ENCODE data around the gene KCNN4.
"Not testable (repeated sequence)": the region's sequence is repeated elsewhere in the genome, so short reads cannot be mapped to it uniquely, and the experiment has no call there.

The KCNN4 gene

GRCh38 chr19:43809762-43810696 lies 29.3 kb upstream of the KCNN4 start:
- DNase-seq (ENCODE audit: low read depth, low spot score), result peak; percentile 17
- ChIA-PET POLR2A (no interaction called here), CTCF (interaction anchor here (0.6 to 4.3 kb wide), 38 partner anchors 8 to 378 kb away, joined by 3 to 51 read pairs (median 4); partner anchors contain the start of genes IRGQ, SMG9, ZNF575 and ZNF576)
- H3K4me3 ChIP-seq (ENCODE audit: low read depth, low read length), result no peak overlapping the region
- TF ChIP-seq CTCF (IDR thresholded peaks at IDR 0.05; ENCODE audit: insufficient read depth, low read length, missing control alignments), result peak; percentile 52

DNA sequence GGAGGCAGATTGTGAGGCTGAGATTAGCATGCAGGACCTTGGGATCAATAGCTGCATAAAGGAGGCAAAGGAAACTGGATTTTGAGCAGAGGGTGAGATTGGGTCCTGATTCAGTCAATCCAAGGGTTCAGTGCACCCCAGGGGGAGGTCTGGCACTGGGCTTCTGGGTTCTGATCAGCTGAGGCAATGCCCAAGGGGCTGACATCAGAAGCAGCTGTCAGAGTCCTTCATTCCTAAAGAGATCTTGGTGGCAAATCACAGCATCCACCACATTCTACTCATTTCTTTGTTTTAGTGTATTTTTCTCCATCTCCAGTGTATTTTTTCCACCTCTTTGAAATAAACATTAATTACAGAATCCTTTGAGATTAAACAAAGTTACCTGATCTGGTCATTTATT lies 26.9 kb upstream of the KCNN4 start:
- POLR2A ChIA-PET, result no interaction called here
- DNase-seq (ENCODE audit: low read depth, low spot score), result no peak
- no peak overlapping the region for H3K4me3 ChIP-seq (ENCODE audit: low read depth, low read length)
- TF ChIP-seq CTCF (IDR thresholded peaks at IDR 0.05; ENCODE audit: insufficient read depth, low read length, missing control alignments), result no peak
- CTCF ChIA-PET, result interaction anchor here (1.4 kb wide), 1 partner anchor 11 kb away, joined by 3 read pairs; no protein-coding TSS in a partner anchor

GRCh38 chr19:43806848-43807247 lies 26.1 kb upstream of the KCNN4 start:
- H3K4me3 ChIP-seq (ENCODE audit: low read depth, low read length), result no peak overlapping the region
- TF ChIP-seq CTCF (IDR thresholded peaks at IDR 0.05; ENCODE audit: insufficient read depth, low read length, missing control alignments), result no peak
- DNase-seq (ENCODE audit: low read depth, low spot score), result no peak
- POLR2A ChIA-PET, result no interaction called here
- CTCF ChIA-PET, result interaction anchor here (1.4 kb wide), 1 partner anchor 10 kb away, joined by 4 read pairs; no protein-coding TSS in a partner anchor

DNA sequence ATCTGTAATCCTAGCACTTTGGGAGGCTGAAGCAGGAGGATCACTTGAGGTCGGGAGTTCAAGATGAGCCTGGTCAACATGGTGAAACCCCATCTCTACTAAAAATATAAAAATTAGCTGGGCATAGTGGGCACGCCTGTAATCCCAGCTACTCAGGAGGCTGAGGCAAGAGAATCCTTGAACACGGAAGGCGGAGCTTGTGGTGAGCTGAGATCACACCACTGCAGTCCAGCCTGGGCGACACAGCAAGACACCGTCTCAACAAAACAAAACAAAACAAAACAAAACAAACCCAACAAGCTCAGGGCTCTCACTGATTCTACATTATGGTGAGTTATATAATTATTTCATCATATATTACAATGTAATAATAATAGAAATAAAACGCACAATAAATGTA lies 25.6 kb upstream of the KCNN4 start:
- DNase-seq (ENCODE audit: low read depth, low spot score); POLR2A ChIA-PET; H3K4me3 ChIP-seq (ENCODE audit: low read depth, low read length): not testable (repeated sequence)
- CTCF ChIA-PET, result interaction anchor here (1.4 kb wide), 1 partner anchor 10 kb away, joined by 4 read pairs; no protein-coding TSS in a partner anchor

DNA sequence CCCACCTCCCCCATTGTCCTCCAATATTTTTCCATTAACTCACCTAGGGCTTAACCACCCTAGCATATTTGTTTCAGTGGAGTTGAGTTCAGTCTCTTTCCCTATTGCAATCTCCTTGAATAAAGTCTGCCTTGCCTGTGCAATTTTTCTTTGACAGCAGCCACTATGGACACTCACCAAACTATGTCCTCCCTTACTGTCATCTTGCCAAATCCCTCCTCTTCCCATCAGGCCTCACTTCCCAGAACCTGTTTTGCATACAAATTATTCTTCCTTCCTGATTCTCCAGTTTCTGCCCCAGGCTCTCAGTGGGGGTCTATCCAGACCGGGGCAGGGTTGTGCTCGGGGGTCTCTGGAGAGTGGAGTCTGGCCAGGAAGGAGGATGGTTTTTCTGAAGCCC lies 23.7 kb upstream of the KCNN4 start:
- no peak overlapping the region for H3K4me3 ChIP-seq (ENCODE audit: low read depth, low read length)
- ChIA-PET CTCF (no interaction called here), POLR2A (no interaction called here)
- DNase-seq (ENCODE audit: low read depth, low spot score), result no peak
- no peak for TF ChIP-seq CTCF (IDR thresholded peaks at IDR 0.05; ENCODE audit: insufficient read depth, low read length, missing control alignments)

DNA sequence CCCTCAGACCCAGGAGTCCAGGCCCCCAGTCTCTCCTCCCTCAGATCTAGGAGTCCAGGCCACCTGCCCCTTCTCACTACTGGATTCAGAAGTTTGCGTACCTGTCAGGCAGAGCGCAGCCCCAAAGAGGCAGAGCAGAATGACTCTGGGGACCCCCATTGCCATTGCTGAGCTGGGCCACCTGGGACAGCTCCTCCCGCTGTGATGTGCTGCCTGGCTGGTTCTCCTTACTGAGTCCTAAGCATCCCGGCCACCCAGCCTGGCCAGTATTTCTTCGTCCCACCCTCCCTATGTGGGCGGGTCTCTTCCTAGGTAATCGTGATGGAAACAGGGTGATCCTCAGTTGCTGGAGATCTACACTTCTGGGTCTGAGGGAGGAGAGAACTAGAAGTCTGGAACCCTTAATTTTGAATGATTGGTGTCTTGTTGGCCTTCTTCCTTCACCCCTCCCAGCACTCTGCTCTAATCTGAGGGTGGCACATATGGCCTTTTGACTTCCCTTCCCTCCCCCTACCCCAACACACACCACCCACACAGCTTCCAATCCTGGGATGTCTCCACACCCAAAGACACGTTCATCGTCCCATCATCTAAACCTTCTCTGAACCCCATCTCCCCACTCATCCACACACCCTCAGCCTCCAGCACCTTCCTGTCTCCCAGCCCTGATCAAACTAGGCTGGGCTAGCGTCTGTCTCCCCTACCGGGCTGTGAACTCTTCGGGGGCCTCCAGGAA lies 21.6 kb upstream of the KCNN4 start, which contains the start of gene LYPD5:
TSS of gene LYPD5 (minus strand) at position 232 of the 736 bp plus-strand sequence. CDS start at position 165, 67 bp downstream.
- CTCF ChIA-PET, result no interaction called here
- TF ChIP-seq CTCF (IDR thresholded peaks at IDR 0.05; ENCODE audit: insufficient read depth, low read length, missing control alignments), result no peak
- DNase-seq (ENCODE audit: low read depth, low spot score), result no peak
- POLR2A ChIA-PET, result no interaction called here
- H3K4me3 ChIP-seq (ENCODE audit: low read depth, low read length), result no peak within 1 kb of the TSS

Data from AG04449 (cell line).